ENCODE measurements around the gene SMPD3. TPM values are rescaled to one million over a fixed set of nuclear protein-coding genes. Genes with fewer than 3 reads are reported as not detected.

SMPD3 gene
- total and polyA plus RNA-seq, 2 experiments from 2014 or later, result 0.57 to 0.83 TPM

GRCh38 chr16:68313116-68313515 is 135.2 kb downstream of the SMPD3 start (continued):
- TF ChIP-seq, protein P1, sequence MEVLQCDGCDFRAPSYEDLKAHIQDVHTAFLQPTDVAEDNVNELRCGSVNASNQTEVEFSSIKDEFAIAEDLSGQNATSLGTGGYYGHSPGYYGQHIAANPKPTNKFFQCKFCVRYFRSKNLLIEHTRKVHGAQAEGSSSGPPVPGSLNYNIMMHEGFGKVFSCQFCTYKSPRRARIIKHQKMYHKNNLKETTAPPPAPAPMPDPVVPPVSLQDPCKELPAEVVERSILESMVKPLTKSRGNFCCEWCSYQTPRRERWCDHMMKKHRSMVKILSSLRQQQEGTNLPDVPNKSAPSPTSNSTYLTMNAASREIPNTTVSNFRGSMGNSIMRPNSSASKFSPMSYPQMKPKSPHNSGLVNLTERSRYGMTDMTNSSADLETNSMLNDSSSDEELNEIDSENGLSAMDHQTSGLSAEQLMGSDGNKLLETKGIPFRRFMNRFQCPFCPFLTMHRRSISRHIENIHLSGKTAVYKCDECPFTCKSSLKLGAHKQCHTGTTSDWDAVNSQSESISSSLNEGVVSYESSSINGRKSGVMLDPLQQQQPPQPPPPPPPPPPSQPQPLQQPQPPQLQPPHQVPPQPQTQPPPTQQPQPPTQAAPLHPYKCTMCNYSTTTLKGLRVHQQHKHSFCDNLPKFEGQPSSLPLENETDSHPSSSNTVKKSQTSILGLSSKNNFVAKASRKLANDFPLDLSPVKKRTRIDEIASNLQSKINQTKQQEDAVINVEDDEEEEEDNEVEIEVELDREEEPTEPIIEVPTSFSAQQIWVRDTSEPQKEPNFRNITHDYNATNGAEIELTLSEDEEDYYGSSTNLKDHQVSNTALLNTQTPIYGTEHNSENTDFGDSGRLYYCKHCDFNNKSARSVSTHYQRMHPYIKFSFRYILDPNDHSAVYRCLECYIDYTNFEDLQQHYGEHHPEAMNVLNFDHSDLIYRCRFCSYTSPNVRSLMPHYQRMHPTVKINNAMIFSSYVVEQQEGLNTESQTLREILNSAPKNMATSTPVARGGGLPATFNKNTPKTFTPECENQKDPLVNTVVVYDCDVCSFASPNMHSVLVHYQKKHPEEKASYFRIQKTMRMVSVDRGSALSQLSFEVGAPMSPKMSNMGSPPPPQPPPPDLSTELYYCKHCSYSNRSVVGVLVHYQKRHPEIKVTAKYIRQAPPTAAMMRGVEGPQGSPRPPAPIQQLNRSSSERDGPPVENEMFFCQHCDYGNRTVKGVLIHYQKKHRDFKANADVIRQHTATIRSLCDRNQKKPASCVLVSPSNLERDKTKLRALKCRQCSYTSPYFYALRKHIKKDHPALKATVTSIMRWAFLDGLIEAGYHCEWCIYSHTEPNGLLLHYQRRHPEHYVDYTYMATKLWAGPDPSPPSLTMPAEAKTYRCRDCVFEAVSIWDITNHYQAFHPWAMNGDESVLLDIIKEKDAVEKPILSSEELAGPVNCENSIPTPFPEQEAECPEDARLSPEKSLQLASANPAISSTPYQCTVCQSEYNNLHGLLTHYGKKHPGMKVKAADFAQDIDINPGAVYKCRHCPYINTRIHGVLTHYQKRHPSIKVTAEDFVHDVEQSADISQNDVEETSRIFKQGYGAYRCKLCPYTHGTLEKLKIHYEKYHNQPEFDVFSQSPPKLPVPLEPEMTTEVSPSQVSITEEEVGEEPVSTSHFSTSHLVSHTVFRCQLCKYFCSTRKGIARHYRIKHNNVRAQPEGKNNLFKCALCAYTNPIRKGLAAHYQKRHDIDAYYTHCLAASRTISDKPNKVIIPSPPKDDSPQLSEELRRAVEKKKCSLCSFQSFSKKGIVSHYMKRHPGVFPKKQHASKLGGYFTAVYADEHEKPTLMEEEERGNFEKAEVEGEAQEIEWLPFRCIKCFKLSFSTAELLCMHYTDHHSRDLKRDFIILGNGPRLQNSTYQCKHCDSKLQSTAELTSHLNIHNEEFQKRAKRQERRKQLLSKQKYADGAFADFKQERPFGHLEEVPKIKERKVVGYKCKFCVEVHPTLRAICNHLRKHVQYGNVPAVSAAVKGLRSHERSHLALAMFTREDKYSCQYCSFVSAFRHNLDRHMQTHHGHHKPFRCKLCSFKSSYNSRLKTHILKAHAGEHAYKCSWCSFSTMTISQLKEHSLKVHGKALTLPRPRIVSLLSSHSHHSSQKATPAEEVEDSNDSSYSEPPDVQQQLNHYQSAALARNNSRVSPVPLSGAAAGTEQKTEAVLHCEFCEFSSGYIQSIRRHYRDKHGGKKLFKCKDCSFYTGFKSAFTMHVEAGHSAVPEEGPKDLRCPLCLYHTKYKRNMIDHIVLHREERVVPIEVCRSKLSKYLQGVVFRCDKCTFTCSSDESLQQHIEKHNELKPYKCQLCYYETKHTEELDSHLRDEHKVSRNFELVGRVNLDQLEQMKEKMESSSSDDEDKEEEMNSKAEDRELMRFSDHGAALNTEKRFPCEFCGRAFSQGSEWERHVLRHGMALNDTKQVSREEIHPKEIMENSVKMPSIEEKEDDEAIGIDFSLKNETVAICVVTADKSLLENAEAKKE (CRISPR knock-in tag; IDR thresholded peaks at IDR 0.05), result no peak
- TF ChIP-seq ZNF331 (CRISPR knock-in tag; IDR thresholded peaks at IDR 0.05; ENCODE audit: low read depth), result no peak
- TF ChIP-seq REST (IDR thresholded peaks at IDR 0.05; ENCODE audit: unreplicated experiment), result no peak

DNA sequence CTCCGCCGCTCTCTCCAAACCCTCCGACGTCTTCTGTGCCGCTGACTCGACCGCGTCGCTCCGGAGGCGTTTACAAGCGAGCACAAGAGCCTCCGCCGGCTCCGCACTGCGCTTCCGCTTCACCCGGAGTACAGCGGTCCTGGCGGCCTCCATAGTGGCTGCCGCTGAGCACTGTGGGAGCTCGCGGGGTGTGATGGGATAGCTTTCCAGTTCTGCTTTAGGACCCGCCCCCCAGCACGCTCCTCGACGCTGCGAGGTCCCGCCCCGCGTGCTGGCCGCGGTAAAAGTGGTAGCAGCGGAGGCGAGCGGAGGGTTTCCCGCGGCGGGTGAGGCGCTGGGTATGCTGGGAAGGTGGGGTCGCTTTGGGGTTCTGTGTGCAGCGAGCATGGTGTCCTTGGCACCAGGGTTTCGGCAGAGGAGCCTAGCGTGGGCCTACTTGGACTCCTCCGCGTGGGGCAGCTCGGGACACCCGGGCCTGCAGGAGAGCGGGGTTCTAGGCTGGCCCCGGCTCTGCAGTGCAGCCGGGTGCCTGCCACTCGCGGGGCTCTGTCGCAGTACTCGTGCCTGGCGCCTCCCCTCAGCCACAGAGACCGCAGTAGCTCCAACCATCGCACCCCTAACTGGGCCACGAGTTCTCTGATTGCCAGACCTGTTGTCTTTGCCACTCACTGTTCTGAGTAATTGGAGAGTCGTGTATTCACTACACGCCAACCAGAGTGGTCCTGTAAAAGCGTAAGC is 137.4 kb downstream of the SMPD3 start, which contains the start of the genes PRMT7 and SLC7A6OS:
TSS of gene PRMT7 (plus strand) at position 246 of the 738 bp plus-strand sequence. CDS start 4,961 bp downstream, outside the sequence.
TSS of gene SLC7A6OS (minus strand) at position 173 of the 738 bp plus-strand sequence. CDS start at position 153, 20 bp downstream.
- Histone ChIP-seq H3K27ac (ENCODE audit: low read depth) (peak within 1 kb of the TSS; percentile 87), H3K79me2 (replicated peaks; ENCODE audit: insufficient read depth) (peaks cover 66% of the 10 kb centered on the region), H3K27me3 (ENCODE audit: insufficient read depth) (no peaks in the 10 kb centered on the region), H3K4me3 (peak within 1 kb of the TSS; percentile 97), H3K36me3 (ENCODE audit: insufficient read depth) (peaks cover 30% of the 10 kb centered on the region), H3K4me1 (ENCODE audit: insufficient read depth) (peaks cover 22% of the 10 kb centered on the region), H3K4me2 (peak within 1 kb of the TSS; percentile 99), H3K9me2 (ENCODE audit: insufficient read depth) (no peaks in the 10 kb centered on the region), H4K20me1 (replicated peaks; ENCODE audit: insufficient read depth) (peaks cover 22% of the 10 kb centered on the region), H2AFZ (peak within 1 kb of the TSS; percentile 98), H3F3A (replicated peaks; ENCODE audit: low read depth) (peaks cover 7% of the 10 kb centered on the region)
- Mint-ChIP-seq H3K4me3 (peak within 1 kb of the TSS; percentile 97), H3K27ac (peak within 1 kb of the TSS; percentile 98), H3K27me3 (ENCODE audit: insufficient read depth, low read depth, poor library complexity) (peaks cover 6% of the 10 kb centered on the region), H3K9me3 (no peaks in the 10 kb centered on the region), H3K36me3 (ENCODE audit: low read depth) (peaks cover 30% of the 10 kb centered on the region), H3K4me1 (peaks cover 14% of the 10 kb centered on the region)
- peak; percentile 98 for DNase-seq (ENCODE audit: low spot score)
- peak; percentile 98 for ATAC-seq
- TF ChIP-seq EZH2 (IDR thresholded peaks at IDR 0.05; ENCODE audit: low read depth, unreplicated experiment), result no peak
- TF ChIP-seq EZH2phosphoT487 (IDR thresholded peaks at IDR 0.05; ENCODE audit: unreplicated experiment), result no peak
- TF ChIP-seq POLR2AphosphoS5 (IDR thresholded peaks at IDR 0.05; ENCODE audit: low read depth), result peak; percentile 95
- no peak for TF ChIP-seq ZNF114 (CRISPR knock-in tag; IDR thresholded peaks at IDR 0.05)
- no peak for TF ChIP-seq REST (IDR thresholded peaks at IDR 0.05; ENCODE audit: unreplicated experiment)
- TF ChIP-seq STAT1 (IDR thresholded peaks at IDR 0.05; ENCODE audit: unreplicated experiment), result no peak
